HL-60/S4 (cell line): ENCODE measurements around the gene PDGFB.

Experiments
- in situ Hi-C: fragments of 300-500 bp; cut with MboI; formaldehyde crosslinking; loops from 2 replicates; pipeline ENCODE4 v1.14.3; 2022; ENCODE audit warnings: low sequenced_read_pairs

The PDGFB gene

GRCh38 chr22:39277142-39277607 lies 32.4 kb upstream of the PDGFB start:
- in situ Hi-C loops, result no loop called here

GRCh38 chr22:39276440-39277141 lies 31.8 kb upstream of the PDGFB start:
- in situ Hi-C loops, result no loop called here

DNA sequence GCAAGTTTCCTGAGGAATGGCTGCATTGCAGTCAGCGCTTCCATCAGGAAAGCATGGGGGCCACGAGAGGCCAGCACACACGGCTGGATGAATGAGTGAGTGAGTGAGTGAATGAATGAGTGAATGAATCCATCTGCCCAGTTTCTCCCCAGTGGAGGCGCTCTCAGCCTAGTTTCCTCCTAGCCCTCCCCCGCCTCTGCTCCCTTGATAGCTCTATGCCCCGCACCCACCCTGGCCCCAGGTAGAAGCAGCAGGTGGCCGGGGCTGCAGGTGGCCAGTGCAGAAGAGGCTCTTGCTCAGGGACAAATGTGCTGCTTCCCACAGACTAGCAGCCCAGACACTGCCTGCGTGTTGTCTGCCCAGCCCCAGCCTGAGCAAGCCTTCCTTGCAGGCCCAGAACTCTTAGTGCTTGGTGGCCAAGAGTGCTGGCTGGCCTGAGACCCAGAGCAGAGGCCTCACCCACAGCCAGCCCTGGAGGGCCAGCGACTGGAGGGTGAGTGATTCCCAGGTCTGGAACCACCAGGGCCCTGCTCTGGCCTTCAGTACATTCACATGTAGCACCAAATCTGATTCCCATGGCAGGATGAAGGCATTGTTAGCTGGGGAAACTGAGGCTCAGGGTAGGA lies 31.1 kb upstream of the PDGFB start:
- in situ Hi-C loops, result no loop called here

- in situ Hi-C loops, result no loop called here
Observed at GRCh38 chr22:39273950-39274887, 29.4 kb upstream of the PDGFB start.

DNA sequence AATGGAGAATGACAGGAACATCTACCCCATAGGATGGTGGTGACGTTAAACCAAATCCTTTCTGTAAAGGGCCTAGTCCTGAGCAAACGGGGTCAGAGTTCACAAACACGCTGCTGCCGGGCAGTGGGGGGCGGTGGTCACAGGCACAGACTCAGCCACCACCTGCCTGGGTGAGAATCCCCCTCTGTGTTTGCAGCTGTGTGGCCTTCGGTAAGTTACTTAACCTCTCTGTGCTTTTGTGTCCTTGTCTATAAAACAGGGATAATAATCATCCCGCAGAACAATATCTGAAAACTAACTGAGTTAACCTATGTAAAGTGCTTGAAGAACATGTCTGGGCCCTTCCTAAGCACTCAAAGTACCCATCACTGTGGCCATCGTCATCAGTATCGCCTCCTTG lies 26.0 kb upstream of the PDGFB start:
- in situ Hi-C loops, result no loop called here

- in situ Hi-C loops, result no loop called here
Observed at GRCh38 chr22:39270280-39270679, 25.5 kb upstream of the PDGFB start.

GRCh38 chr22:39269095-39269790 lies 24.5 kb upstream of the PDGFB start:
- in situ Hi-C loops, result no loop called here

DNA sequence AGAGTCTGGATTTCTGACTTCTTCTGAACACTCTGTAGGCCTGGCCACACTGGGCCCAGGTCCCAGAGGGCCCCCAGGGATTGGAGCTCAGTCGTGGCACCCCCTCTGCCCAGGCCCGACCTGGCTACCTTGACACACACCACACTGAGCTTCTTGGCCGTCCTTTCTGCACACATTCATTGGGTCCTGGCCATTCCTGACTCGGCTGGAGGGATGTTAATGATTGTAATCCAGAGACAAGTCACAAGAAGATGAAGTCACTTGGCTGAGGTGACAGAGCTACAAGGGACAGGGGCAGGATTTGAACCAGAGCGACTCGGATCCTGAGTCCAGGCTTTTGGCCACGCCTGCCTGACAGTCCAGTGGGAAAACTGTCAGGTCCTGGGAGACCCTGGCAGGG lies 23.9 kb upstream of the PDGFB start:
- in situ Hi-C loops, result no loop called here

DNA sequence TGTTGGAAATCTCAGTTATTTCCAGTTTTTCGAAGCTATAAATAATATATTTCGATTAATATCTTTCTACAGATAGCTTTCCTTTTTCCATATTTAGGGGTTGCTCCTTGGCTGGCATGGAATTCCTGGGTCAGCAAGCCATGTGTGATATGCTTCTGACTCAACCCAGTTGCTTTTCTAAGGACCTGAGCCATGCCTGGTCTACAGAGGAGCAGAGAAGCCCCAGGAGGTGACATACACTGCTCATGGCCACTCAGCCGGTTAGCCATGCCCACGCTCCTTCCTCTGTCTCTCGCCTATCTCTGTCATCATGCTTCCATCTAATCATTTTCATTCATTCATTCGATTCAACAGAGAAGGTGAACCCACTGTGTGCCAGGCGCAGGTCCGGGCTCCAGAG lies 23.2 kb upstream of the PDGFB start:
- in situ Hi-C loops, result no loop called here

DNA sequence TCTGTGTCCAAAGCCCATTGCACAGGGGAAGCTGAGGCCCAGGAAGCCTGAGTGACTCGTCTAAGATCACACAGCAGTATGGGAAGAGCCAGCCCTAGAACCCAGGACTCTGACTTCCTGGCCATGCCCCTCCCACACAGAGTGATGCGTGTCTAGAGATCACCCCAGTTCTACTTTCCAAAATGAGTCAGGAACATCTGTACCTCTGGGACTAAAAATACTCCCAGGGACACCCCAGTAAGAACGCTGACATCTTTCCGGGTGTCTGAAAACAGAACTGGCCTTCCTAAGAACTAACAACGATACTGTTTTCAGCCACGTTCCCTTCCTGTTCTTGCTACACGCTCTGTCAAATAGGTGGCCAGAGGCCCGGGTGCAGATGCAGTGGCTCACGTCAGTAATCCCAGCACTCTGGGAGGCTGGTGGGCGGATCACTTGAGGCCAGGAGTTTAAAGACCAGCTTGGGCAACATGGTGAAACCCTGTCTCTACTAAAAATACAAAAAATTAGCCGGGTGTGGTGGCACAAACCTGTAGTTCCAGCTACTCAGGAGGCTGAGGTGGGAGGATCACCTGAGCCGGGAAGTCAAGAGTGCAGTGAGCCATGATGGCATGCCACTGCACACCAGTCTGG lies 21.7 kb upstream of the PDGFB start:
- in situ Hi-C loops, result no loop called here

DNA sequence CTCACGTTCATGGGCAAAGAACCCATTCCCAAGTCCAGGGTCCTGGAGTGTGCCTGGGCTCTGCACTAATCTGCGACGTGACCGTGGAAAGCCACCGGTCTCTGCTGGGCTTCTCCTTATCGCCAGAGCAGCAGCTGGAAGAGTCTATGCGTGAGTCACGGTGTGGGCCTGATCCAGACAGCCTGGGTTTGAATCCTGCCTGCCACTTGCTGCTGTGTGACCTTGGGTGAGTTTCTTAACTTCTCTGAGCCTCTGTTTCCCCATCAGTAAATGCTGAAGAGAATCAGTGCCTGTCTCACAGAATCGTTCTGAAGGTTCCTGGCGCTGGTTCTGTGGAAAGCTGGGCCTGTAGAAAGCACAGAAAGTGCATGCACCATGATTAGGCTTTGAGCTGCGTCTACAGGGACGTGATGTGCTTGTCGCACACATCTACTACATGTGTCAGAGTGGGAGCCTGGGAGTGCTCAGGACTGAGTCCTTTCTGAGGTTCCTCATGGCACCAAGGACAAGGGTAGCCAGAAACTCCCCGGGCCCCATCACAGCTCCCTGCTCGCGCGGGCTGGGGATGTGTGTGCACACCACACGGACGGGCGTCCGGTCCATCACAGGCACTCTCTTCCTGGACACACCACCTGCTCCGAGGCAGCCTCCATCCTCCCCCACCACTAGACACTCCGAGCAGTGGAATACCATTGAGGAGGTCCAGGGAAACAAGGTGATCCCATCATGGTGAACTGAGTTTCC lies 20.5 kb upstream of the PDGFB start:
- in situ Hi-C loops, result no loop called here

DNA sequence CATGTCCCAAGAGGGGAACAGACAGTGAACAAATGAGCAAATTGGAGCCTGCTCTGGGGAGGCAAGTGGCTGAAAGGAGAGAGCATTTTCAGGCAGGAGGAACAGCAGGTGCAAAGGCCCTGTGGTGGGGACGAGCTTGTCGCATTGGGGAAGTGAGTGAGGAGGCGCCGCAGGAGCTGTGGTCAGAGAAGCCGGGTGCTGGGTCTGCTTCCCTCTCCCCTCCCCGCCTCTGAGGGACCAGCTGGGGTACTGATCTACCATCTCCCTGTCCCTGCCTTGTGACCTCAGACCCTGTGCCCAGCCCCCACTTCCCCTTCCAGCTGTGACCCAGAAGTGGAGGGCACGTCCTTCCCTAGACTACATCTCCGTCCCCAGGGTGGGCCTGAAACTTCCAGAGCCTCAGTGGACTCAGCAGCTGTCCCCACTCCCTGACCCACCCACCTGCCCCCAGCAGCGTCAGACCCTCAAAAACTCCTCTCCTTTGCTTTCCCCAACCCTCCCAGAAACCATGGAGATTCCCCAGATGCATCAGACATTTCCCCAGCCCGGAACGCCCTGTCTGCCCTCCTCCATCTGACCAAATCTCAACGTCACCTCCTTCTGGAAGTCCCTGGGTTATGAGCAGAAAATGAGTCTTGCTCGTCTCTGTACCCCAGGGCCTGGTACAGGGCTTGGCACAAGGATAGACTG lies 19.7 kb upstream of the PDGFB start:
- in situ Hi-C loops, result no loop called here

- in situ Hi-C loops, result no loop called here
Observed at GRCh38 chr22:39263626-39264348, 19.0 kb upstream of the PDGFB start.

- in situ Hi-C loops, result no loop called here
Observed at GRCh38 chr22:39259666-39260065, 14.9 kb upstream of the PDGFB start.

DNA sequence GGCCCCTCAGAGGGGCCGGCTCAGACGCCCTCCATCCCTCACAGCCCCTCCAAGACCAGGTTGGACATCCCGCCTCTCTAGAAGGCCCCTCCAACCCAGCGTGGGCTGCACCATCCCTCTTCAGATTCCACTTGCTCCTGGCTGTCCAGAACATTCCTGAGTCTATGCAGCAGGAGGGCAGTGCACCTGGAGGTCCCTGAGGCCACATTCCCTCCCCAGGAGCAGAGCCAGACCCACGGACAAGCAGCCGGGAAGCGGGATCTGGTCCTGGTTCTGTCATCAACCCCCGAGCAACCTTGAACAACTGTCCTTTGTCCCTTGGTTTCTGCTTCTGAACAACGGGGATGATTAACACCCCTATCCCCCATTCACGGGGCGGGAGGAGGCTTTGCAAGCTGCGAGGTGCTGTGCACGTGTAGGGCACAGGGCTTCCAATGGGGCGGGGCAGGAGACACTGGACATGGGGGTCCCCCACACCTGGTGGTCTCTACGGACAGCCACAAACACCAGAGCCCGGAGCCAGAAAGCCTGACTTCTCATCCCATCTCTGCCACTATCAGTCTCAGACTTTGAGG lies 13.2 kb upstream of the PDGFB start:
- in situ Hi-C loops, result no loop called here

DNA sequence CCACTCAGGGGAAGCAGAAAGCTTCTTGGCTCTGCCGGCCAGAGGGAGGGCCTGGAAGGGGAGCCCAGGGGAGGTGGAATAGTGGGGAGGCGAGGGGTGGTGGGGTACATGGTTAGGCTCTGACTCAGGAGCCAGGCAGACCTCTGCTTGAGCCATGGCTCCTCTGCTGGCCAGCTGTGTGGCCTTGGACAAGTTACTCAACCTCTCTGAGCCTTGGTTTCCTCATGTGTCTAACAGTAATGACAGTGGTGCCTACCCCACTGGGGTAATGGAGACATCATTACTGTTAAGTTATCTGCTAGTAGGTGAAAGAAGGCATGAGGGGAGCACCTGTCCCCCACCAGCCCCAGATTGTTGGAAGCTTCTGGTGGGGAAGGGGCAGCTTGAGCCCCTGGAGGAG lies 12.2 kb upstream of the PDGFB start:
- in situ Hi-C loops, result no loop called here

- in situ Hi-C loops, result no loop called here
Observed at GRCh38 chr22:39256186-39256552, 11.4 kb upstream of the PDGFB start.

GRCh38 chr22:39255449-39256185 lies 10.8 kb upstream of the PDGFB start:
- in situ Hi-C loops, result no loop called here
